ENCODE data around the gene DBT.

DNA sequence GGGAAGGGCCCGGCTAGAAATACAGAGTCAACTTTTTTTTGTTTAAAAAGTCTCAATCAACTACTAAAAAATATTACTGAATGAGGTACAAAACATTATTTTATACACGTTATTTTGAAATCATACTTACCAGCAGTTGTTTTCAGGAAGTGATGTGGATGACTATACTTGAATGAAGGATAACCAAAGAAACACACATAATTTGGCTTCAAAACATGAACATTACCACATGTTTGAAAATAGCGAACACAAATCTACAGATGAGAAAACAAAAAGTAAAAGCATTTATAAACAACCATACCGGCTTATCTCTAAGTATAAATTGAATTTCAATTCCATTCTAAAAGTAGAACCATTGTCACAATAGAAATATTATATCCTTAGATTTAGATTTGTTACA is 9.0 kb downstream of the DBT start:
- TF ChIP-seq, protein P1, sequence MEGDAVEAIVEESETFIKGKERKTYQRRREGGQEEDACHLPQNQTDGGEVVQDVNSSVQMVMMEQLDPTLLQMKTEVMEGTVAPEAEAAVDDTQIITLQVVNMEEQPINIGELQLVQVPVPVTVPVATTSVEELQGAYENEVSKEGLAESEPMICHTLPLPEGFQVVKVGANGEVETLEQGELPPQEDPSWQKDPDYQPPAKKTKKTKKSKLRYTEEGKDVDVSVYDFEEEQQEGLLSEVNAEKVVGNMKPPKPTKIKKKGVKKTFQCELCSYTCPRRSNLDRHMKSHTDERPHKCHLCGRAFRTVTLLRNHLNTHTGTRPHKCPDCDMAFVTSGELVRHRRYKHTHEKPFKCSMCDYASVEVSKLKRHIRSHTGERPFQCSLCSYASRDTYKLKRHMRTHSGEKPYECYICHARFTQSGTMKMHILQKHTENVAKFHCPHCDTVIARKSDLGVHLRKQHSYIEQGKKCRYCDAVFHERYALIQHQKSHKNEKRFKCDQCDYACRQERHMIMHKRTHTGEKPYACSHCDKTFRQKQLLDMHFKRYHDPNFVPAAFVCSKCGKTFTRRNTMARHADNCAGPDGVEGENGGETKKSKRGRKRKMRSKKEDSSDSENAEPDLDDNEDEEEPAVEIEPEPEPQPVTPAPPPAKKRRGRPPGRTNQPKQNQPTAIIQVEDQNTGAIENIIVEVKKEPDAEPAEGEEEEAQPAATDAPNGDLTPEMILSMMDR (IDR thresholded peaks at IDR 0.05; ENCODE audit: insufficient read depth, low read length) = no peak
- TF ChIP-seq, protein P2, sequence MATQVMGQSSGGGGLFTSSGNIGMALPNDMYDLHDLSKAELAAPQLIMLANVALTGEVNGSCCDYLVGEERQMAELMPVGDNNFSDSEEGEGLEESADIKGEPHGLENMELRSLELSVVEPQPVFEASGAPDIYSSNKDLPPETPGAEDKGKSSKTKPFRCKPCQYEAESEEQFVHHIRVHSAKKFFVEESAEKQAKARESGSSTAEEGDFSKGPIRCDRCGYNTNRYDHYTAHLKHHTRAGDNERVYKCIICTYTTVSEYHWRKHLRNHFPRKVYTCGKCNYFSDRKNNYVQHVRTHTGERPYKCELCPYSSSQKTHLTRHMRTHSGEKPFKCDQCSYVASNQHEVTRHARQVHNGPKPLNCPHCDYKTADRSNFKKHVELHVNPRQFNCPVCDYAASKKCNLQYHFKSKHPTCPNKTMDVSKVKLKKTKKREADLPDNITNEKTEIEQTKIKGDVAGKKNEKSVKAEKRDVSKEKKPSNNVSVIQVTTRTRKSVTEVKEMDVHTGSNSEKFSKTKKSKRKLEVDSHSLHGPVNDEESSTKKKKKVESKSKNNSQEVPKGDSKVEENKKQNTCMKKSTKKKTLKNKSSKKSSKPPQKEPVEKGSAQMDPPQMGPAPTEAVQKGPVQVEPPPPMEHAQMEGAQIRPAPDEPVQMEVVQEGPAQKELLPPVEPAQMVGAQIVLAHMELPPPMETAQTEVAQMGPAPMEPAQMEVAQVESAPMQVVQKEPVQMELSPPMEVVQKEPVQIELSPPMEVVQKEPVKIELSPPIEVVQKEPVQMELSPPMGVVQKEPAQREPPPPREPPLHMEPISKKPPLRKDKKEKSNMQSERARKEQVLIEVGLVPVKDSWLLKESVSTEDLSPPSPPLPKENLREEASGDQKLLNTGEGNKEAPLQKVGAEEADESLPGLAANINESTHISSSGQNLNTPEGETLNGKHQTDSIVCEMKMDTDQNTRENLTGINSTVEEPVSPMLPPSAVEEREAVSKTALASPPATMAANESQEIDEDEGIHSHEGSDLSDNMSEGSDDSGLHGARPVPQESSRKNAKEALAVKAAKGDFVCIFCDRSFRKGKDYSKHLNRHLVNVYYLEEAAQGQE (IDR thresholded peaks at IDR 0.05; ENCODE audit: insufficient replicate concordance, low read depth) = no peak
